ENCODE measurements around the gene COL26A1.

DNA sequence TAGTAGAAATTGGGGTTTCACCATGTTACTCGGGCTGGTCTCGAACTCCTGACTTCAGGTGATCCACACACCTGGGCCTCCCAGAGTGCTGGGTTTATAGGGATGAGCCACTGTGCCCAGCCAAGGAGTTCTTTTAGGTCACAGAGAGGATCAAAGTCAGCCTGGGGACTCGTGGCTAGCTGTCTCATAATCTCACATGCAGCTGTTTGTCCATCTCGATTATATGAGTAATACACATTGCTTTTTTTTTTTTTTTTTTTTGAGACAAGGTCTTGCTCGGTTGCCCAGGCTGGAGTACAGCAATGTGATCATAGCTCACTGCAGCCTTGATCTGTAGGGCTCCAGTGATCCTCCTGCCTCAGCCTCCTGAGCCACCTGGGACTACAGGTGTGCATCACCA, 43.3 kb upstream of the COL26A1 start:
- TF ChIP-seq CTCF (conservative IDR thresholded peaks at IDR 0.05; ENCODE audit: low read depth, low read length) (no peak), EZH2 (IDR thresholded peaks at IDR 0.05; ENCODE audit: borderline replicate concordance, low read depth, low read length, poor library complexity, severe bottlenecking) (no peak)

All from A673 (cell line).